SK-N-SH (cell line): Measurements from ENCODE around the gene CDK14. TPM values are rescaled to one million over a fixed set of nuclear protein-coding genes. Genes with fewer than 3 reads are reported as not detected.

Experiments used
- CTCF ChIA-PET: fragments of 300-600, 350-600 bp; formaldehyde crosslinking; extraction: SDS; loops from one replicate; lab custom pipeline; 2021; lab: Yijun Ruan, JAX
- POLR2A ChIA-PET: fragments of 350-600 bp; sonication (Branson Sonifier 250); formaldehyde crosslinking; extraction: SDS; loops from one replicate; lab custom pipeline; 2020; ENCODE audit warnings: antibody characterized with exemption, inconsistent platforms; lab: Yijun Ruan, JAX
- DNase-seq: peaks from one replicate; pipeline ENCODE4 v3.0.0; 2012
- H2AFZ ChIP-seq: fragments of 200-600 bp; sonication (generic); 2 replicates; pipeline ENCODE4 v1.8.1; 2016; ENCODE audit warnings: antibody characterized with exemption, mild to moderate bottlenecking, low read depth
- H3F3A ChIP-seq: fragments of 200-600 bp; sonication (generic); replicated peaks from 2 replicates; pipeline ENCODE3; 2016; ENCODE audit warnings: antibody characterized with exemption, mild to moderate bottlenecking; ENCODE audit not compliant: insufficient read depth
- H3K27ac ChIP-seq, 2 experiments: fragments of 200-500 bp in 1 of 2; fragments of 200-600 bp in 1 of 2; sonication (Bioruptor generic) in 1 of 2; sonication (generic), shearing (Covaris generic) in 1 of 2; 2 replicates each; pipeline versions ENCODE4 v1.5.1 to v1.6.1; 2014 to 2016; ENCODE audit warnings: low read depth in 2 of 2, inconsistent platforms in 1 of 2, low read length in 1 of 2, mild to moderate bottlenecking in 1 of 2, mixed read lengths in 1 of 2
- H3K27me3 ChIP-seq: fragments of 200-600 bp; sonication (generic), shearing (Covaris generic); 2 replicates; pipeline ENCODE4 v1.6.1; 2016; ENCODE audit warnings: mixed run types; ENCODE audit not compliant: insufficient read depth
- H3K36me3 ChIP-seq, 2 experiments: fragments of 200-500 bp in 1 of 2; fragments of 200-600 bp in 1 of 2; sonication (Bioruptor generic) in 1 of 2; sonication (generic) in 1 of 2; replicated peaks in 1 of 2; 2 replicates each; pipeline versions ENCODE3 to v1.5.1; 2014 to 2016; ENCODE audit warnings: low read length in 1 of 2, mild to moderate bottlenecking in 1 of 2; ENCODE audit not compliant: insufficient read depth in 2 of 2, control insufficient read depth in 1 of 2
- H3K4me1 ChIP-seq, 2 experiments: fragments of 200-500 bp in 1 of 2; fragments of 200-600 bp in 1 of 2; sonication (Bioruptor generic) in 1 of 2; sonication (generic), shearing (Covaris generic) in 1 of 2; 2 replicates each; pipeline versions ENCODE4 v1.5.1 to v1.6.1; 2014 to 2016; ENCODE audit warnings: low read depth in 1 of 2, low read length in 1 of 2, mixed run types in 1 of 2; ENCODE audit not compliant: insufficient read depth in 2 of 2, control insufficient read depth in 1 of 2
- H3K4me2 ChIP-seq: fragments of 200-600 bp; sonication (generic), shearing (Covaris generic); 2 replicates; pipeline ENCODE4 v1.6.1; 2017; ENCODE audit warnings: mixed run types
- H3K4me3 ChIP-seq, 2 experiments: fragments of 200-500 bp in 1 of 2; fragments of 200-600 bp in 1 of 2; sonication (Bioruptor generic) in 1 of 2; sonication (generic), shearing (Covaris generic) in 1 of 2; 2 replicates each; pipeline versions ENCODE4 v1.5.1 to v1.8.1; 2014 to 2016; ENCODE audit warnings: low read depth in 2 of 2, inconsistent platforms in 1 of 2, low read length in 1 of 2, mild to moderate bottlenecking in 1 of 2, mixed read lengths in 1 of 2, moderate library complexity in 1 of 2
- H3K79me2 ChIP-seq: fragments of 200-600 bp; sonication (generic); 2 replicates; pipeline ENCODE4 v1.8.1; 2017; ENCODE audit warnings: mild to moderate bottlenecking; ENCODE audit not compliant: insufficient read depth
- H3K9ac ChIP-seq: fragments of 200-600 bp; sonication (generic); 2 replicates; pipeline ENCODE4 v1.6.1; 2017; ENCODE audit warnings: mixed run types
- H3K9me2 ChIP-seq: fragments of 200-600 bp; sonication (generic); 2 replicates; pipeline ENCODE4 v1.6.1; 2017; ENCODE audit warnings: mixed run types
- H3K9me3 ChIP-seq: fragments of 200-600 bp; sonication (generic); 2 replicates; pipeline ENCODE4 v1.6.1; 2017; ENCODE audit warnings: mixed run types, mild to moderate bottlenecking, moderate library complexity
- H4K20me1 ChIP-seq: fragments of 200-600 bp; sonication (generic); 2 replicates; pipeline ENCODE4 v1.6.1; 2017; ENCODE audit warnings: mild to moderate bottlenecking, mixed run types; ENCODE audit not compliant: insufficient read depth
- CHD2 ChIP-seq: fragments of 150-350 bp; IDR thresholded peaks from 2 replicates; pipeline ENCODE4 v1.6.1; 2018; ENCODE audit warnings: low read length; ENCODE audit not compliant: partially characterized antibody
- ELF1 ChIP-seq: IDR thresholded peaks from 2 replicates; pipeline ENCODE4 v1.4.0; 2012
- EP300 ChIP-seq, 2 experiments: IDR thresholded peaks; 2 replicates each; pipeline versions ENCODE4 v1.4.0 to v1.6.1; 2012; ENCODE audit warnings: borderline replicate concordance in 1 of 2, low read depth in 1 of 2, low read length in 1 of 2
- FOSL2 ChIP-seq: IDR thresholded peaks from 2 replicates; pipeline ENCODE4 v1.4.0; 2012; ENCODE audit warnings: low read depth, mild to moderate bottlenecking, moderate library complexity, borderline replicate concordance
- NFIC ChIP-seq: IDR thresholded peaks from 2 replicates; pipeline ENCODE4 v1.4.0; 2012; ENCODE audit warnings: borderline replicate concordance
- NRF1 ChIP-seq: IDR thresholded peaks from 2 replicates; pipeline ENCODE4 v1.6.1; 2012; ENCODE audit warnings: low read depth, mild to moderate bottlenecking, low read length
- POLR2AphosphoS5 ChIP-seq: IDR thresholded peaks from 2 replicates; pipeline ENCODE4 v1.6.1; 2012; ENCODE audit warnings: low read depth, low read length
- RAD21 ChIP-seq: IDR thresholded peaks from 2 replicates; pipeline ENCODE4 v1.6.1; 2012; ENCODE audit warnings: mild to moderate bottlenecking, low read length
- RCOR1 ChIP-seq: fragments of 150-350 bp; IDR thresholded peaks from 2 replicates; pipeline ENCODE4 v1.6.1; 2017; ENCODE audit warnings: antibody characterized with exemption, low read length
- RFX5 ChIP-seq: IDR thresholded peaks from 2 replicates; pipeline ENCODE4 v1.6.1; 2012; ENCODE audit warnings: mild to moderate bottlenecking, improper control_type of control experiment, low read length
- RXRA ChIP-seq: IDR thresholded peaks from 2 replicates; pipeline ENCODE4 v1.4.0; 2012; ENCODE audit warnings: low read depth, mild to moderate bottlenecking, borderline replicate concordance
- SIN3A ChIP-seq: IDR thresholded peaks from 2 replicates; pipeline ENCODE4 v1.6.1; 2012; ENCODE audit warnings: low read depth, mild to moderate bottlenecking, low read length, moderate library complexity, borderline replicate concordance
- SMC3 ChIP-seq: IDR thresholded peaks from 2 replicates; pipeline ENCODE4 v1.6.1; 2012; ENCODE audit warnings: low read depth, low read length, improper control_type of control experiment
- TCF12 ChIP-seq: IDR thresholded peaks from 2 replicates; pipeline ENCODE4 v1.4.0; 2012
- YY1 ChIP-seq: IDR thresholded peaks from 2 replicates; pipeline ENCODE4 v1.4.0; 2012; ENCODE audit warnings: low read depth, mild to moderate bottlenecking
- WGBS: methylation state at CpG from one replicate; pipeline ENCODE4 v1.1.6; 2017; ENCODE audit warnings: low lambda C conversion rate; 5-methylcytosine and 5-hydroxymethylcytosine counted together
- polyA plus RNA-seq, 3 experiments: library from polyadenylated mRNA; depleted of rRNA; stranded (reverse); fragments of >200 nt; gene quantifications; 2 replicates each; pipeline ENCODE4 v1.2.3, GENCODE V29; 2012
- TF ChIP-seq, protein P1 (sequence below): IDR thresholded peaks from 2 replicates; pipeline ENCODE4 v1.4.0; 2012; ENCODE audit warnings: low read depth, borderline replicate concordance
- TF ChIP-seq, protein P2 (sequence below): IDR thresholded peaks from 2 replicates; pipeline ENCODE4 v1.6.1; 2012; ENCODE audit warnings: mild to moderate bottlenecking, low read depth, low read length, moderate library complexity
- TF ChIP-seq, protein P3 (sequence below): fragments of 150-350 bp; IDR thresholded peaks from 2 replicates; pipeline ENCODE4 v1.6.1; 2017; ENCODE audit warnings: antibody characterized with exemption, low read length, low read depth, borderline replicate concordance
- TF ChIP-seq, protein P4 (sequence below): IDR thresholded peaks from 2 replicates; pipeline ENCODE4 v1.4.0; 2012; ENCODE audit warnings: low read depth, borderline replicate concordance
- TF ChIP-seq, protein P5 (sequence below): IDR thresholded peaks from 2 replicates; pipeline ENCODE4 v1.4.0; 2012; ENCODE audit warnings: low read depth

The CDK14 gene
- polyA plus RNA-seq, 1 of the 3 experiments (the other 2 are of a cell fraction): 13.9 TPM

DNA sequence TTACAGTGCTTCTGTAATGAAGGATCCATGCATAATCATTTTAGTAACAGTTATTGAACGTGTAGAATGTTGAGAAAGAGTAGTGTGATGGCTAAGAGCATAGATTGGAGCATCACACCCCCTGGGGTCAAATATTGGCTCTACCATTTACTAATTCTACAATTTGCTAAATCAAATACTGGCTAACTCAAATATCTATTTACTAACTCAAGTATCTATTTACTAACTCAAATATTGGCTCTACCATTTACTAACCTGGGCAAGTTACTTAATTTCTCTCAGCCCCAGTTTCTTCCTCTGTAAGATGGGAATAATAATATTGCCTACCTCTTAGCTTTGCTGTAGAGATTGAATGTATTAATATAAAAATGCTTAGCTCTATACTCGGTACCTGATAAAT lies 64.0 kb downstream of the CDK14 start:
- H3K4me3 ChIP-seq: no peak overlapping the region
- no peak overlapping the region for H3K27ac ChIP-seq
- peaks cover 23% of the 10 kb centered on the region for H3F3A ChIP-seq
- TF ChIP-seq SIN3A (no peak), NFIC (no peak), TCF12 (no peak), NRF1 (no peak), RFX5 (no peak), ELF1 (no peak), SMC3 (no peak), POLR2AphosphoS5 (no peak), RXRA (no peak), CHD2 (no peak)
- TF ChIP-seq, protein P1, sequence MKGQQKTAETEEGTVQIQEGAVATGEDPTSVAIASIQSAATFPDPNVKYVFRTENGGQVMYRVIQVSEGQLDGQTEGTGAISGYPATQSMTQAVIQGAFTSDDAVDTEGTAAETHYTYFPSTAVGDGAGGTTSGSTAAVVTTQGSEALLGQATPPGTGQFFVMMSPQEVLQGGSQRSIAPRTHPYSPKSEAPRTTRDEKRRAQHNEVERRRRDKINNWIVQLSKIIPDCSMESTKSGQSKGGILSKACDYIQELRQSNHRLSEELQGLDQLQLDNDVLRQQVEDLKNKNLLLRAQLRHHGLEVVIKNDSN: no peak
- TF ChIP-seq, protein P2, sequence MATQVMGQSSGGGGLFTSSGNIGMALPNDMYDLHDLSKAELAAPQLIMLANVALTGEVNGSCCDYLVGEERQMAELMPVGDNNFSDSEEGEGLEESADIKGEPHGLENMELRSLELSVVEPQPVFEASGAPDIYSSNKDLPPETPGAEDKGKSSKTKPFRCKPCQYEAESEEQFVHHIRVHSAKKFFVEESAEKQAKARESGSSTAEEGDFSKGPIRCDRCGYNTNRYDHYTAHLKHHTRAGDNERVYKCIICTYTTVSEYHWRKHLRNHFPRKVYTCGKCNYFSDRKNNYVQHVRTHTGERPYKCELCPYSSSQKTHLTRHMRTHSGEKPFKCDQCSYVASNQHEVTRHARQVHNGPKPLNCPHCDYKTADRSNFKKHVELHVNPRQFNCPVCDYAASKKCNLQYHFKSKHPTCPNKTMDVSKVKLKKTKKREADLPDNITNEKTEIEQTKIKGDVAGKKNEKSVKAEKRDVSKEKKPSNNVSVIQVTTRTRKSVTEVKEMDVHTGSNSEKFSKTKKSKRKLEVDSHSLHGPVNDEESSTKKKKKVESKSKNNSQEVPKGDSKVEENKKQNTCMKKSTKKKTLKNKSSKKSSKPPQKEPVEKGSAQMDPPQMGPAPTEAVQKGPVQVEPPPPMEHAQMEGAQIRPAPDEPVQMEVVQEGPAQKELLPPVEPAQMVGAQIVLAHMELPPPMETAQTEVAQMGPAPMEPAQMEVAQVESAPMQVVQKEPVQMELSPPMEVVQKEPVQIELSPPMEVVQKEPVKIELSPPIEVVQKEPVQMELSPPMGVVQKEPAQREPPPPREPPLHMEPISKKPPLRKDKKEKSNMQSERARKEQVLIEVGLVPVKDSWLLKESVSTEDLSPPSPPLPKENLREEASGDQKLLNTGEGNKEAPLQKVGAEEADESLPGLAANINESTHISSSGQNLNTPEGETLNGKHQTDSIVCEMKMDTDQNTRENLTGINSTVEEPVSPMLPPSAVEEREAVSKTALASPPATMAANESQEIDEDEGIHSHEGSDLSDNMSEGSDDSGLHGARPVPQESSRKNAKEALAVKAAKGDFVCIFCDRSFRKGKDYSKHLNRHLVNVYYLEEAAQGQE: no peak
- TF ChIP-seq, protein P3, sequence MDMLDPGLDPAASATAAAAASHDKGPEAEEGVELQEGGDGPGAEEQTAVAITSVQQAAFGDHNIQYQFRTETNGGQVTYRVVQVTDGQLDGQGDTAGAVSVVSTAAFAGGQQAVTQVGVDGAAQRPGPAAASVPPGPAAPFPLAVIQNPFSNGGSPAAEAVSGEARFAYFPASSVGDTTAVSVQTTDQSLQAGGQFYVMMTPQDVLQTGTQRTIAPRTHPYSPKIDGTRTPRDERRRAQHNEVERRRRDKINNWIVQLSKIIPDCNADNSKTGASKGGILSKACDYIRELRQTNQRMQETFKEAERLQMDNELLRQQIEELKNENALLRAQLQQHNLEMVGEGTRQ: no peak
- H3K27me3 ChIP-seq: no peaks in the 10 kb centered on the region
- 84% methylated on average over 2 of the region's 2 CpGs for whole genome bisulfite sequencing
- peaks cover 0 to 10% of the 10 kb centered on the region in 2 experiments for H3K36me3 ChIP-seq
- H3K79me2 ChIP-seq: peaks cover 79% of the 10 kb centered on the region
- no peak overlapping the region for H3K4me2 ChIP-seq
- H2AFZ ChIP-seq: no peak overlapping the region
- no peak overlapping the region for H3K9ac ChIP-seq
- CTCF ChIA-PET: interaction anchor here (0.6 to 4.2 kb wide), 4 partner anchors 19 to 336 kb away, joined by 3 to 13 read pairs (median 4); no protein-coding TSS in a partner anchor
- H3K9me3 ChIP-seq: no peaks in the 10 kb centered on the region
- no peak for DNase-seq
- peaks cover 0 to 34% of the 10 kb centered on the region in 2 experiments; a peak in 2 of 4 replicates for H3K4me1 ChIP-seq
- peaks cover 12% of the 10 kb centered on the region for H4K20me1 ChIP-seq
- H3K9me2 ChIP-seq: no peaks in the 10 kb centered on the region
- POLR2A ChIA-PET: no interaction called here

DNA sequence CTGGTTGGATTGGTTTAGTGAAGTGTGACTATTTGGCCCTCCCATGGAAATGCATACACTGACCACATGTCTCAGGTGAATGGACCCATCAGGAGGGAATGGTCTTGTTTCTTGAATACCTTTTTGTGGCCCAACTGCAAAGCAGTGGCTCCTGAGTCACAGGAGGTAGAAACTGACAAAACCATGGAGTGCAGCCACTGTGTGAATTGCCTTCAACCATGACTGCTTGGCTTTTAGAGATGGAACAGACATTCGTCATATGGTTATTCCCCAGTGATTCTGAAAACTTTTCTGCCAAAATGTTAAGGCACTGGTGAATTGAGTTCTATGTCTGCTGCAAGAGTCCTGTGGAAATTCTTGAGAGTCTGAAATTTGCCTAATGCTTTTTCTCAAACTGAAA lies 64.7 kb downstream of the CDK14 start:
- Histone ChIP-seq H3K9ac (no peak overlapping the region), H3K27me3 (no peaks in the 10 kb centered on the region), H3K4me2 (no peak overlapping the region), H3K4me1 (peaks cover 0 to 30% of the 10 kb centered on the region in 2 experiments; a peak in 2 of 4 replicates), H3K79me2 (peaks cover 84% of the 10 kb centered on the region), H3K36me3 (peaks cover 0 to 10% of the 10 kb centered on the region in 2 experiments), H3K27ac (no peak overlapping the region), H3K4me3 (no peak overlapping the region), H3K9me2 (no peaks in the 10 kb centered on the region), H3F3A (peaks cover 16% of the 10 kb centered on the region), H4K20me1 (peaks cover 12% of the 10 kb centered on the region), H3K9me3 (no peaks in the 10 kb centered on the region), H2AFZ (no peak overlapping the region)
- CTCF ChIA-PET: interaction anchor here (0.6 to 4.2 kb wide), 3 partner anchors 32 to 373 kb away, joined by 3 to 13 read pairs (median 6); no protein-coding TSS in a partner anchor
- no peak for DNase-seq
- 89% methylated on average over 1 of the region's 1 CpG for WGBS
- POLR2A ChIA-PET: no interaction called here
- no peak for TF ChIP-seq SIN3A
- TF ChIP-seq, protein P3: no peak
- no peak for TF ChIP-seq TCF12
- TF ChIP-seq EP300 (IDR thresholded peaks at IDR 0.05; ENCODE audit: borderline replicate concordance in 1 of 2, low read depth in 1 of 2, low read length in 1 of 2): no peak
- TF ChIP-seq, protein P4, sequence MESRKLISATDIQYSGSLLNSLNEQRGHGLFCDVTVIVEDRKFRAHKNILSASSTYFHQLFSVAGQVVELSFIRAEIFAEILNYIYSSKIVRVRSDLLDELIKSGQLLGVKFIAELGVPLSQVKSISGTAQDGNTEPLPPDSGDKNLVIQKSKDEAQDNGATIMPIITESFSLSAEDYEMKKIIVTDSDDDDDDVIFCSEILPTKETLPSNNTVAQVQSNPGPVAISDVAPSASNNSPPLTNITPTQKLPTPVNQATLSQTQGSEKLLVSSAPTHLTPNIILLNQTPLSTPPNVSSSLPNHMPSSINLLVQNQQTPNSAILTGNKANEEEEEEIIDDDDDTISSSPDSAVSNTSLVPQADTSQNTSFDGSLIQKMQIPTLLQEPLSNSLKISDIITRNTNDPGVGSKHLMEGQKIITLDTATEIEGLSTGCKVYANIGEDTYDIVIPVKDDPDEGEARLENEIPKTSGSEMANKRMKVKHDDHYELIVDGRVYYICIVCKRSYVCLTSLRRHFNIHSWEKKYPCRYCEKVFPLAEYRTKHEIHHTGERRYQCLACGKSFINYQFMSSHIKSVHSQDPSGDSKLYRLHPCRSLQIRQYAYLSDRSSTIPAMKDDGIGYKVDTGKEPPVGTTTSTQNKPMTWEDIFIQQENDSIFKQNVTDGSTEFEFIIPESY: no peak
- TF ChIP-seq NFIC: no peak
- TF ChIP-seq RAD21: no peak
- no peak for TF ChIP-seq FOSL2
- no peak for TF ChIP-seq CHD2
- no peak for TF ChIP-seq RCOR1
- no peak for TF ChIP-seq YY1
- TF ChIP-seq, protein P5, sequence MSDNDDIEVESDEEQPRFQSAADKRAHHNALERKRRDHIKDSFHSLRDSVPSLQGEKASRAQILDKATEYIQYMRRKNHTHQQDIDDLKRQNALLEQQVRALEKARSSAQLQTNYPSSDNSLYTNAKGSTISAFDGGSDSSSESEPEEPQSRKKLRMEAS: no peak
